Stimulated activated CD8-positive, alpha-beta memory T cell treated with anti-CD3 and anti-CD28 coated beads, Interleukin-7, amount 100 ng/mL, for 24 hours (primary cell): Measurements from ENCODE around the gene PRKN.

ENCODE experiments used
- DNase-seq: peaks from one replicate; pipeline ENCODE4 v3.0.0-alpha.2; 2020; ENCODE audit warnings: low read depth

The PRKN gene

GRCh38 chr6:161443848-161444247 lies 1283.7 kb downstream of the PRKN start:
- no peak for DNase-seq

GRCh38 chr6:161442420-161442819 lies 1285.1 kb downstream of the PRKN start:
- no peak for DNase-seq

GRCh38 chr6:161440299-161440698 lies 1287.3 kb downstream of the PRKN start:
- DNase-seq: no peak

GRCh38 chr6:161439093-161439492 lies 1288.5 kb downstream of the PRKN start:
- no peak for DNase-seq

GRCh38 chr6:161438430-161439030 lies 1289.0 kb downstream of the PRKN start:
- DNase-seq: no peak

GRCh38 chr6:161437851-161438250 lies 1289.7 kb downstream of the PRKN start:
- DNase-seq: no peak

GRCh38 chr6:161436106-161436876 lies 1291.3 kb downstream of the PRKN start:
- DNase-seq: no peak

GRCh38 chr6:161435748-161436070 lies 1291.9 kb downstream of the PRKN start:
- no peak for DNase-seq

GRCh38 chr6:161434921-161435747 lies 1292.4 kb downstream of the PRKN start:
- no peak for DNase-seq

GRCh38 chr6:161434350-161434749 lies 1293.2 kb downstream of the PRKN start:
- DNase-seq: no peak

GRCh38 chr6:161432546-161432945 lies 1295.0 kb downstream of the PRKN start:
- DNase-seq: no peak

GRCh38 chr6:161429921-161430490 lies 1297.6 kb downstream of the PRKN start:
- DNase-seq: no peak

- no peak for DNase-seq
These were observed 1303.1 kb downstream of the PRKN start for GRCh38 chr6:161424421-161424820.

GRCh38 chr6:161422710-161423680 lies 1304.6 kb downstream of the PRKN start:
- DNase-seq: no peak

GRCh38 chr6:161418463-161418945 lies 1309.1 kb downstream of the PRKN start:
- DNase-seq: no peak

GRCh38 chr6:161417717-161418462 lies 1309.7 kb downstream of the PRKN start:
- DNase-seq: no peak

- DNase-seq: no peak
These were observed 1312.2 kb downstream of the PRKN start for GRCh38 chr6:161415302-161415855.

GRCh38 chr6:161414707-161415106 lies 1312.9 kb downstream of the PRKN start:
- DNase-seq: no peak

GRCh38 chr6:161414180-161414579 lies 1313.4 kb downstream of the PRKN start:
- no peak for DNase-seq

- no peak for DNase-seq
These were observed 1314.2 kb downstream of the PRKN start for GRCh38 chr6:161413355-161413771.
